NCI-H226 (cell line): ENCODE results near the gene SLCO4C1.
"Not testable (repeated sequence)": the region's sequence is repeated elsewhere in the genome, so short reads cannot be mapped to it uniquely, and the experiment has no call there.

Experiments used
- DNase-seq: peaks from one replicate; pipeline ENCODE4 v3.0.0-alpha.2; 2015

SLCO4C1 gene

GRCh38 chr5:102296178-102296817, at the start of gene SLCO4C1:
TSS of gene SLCO4C1 (minus strand) at chr5:102296284. CDS start at chr5:102296262, 22 bp downstream.
- no peak for DNase-seq

GRCh38 chr5:102341681-102342288, 45.7 kb upstream of the SLCO4C1 start:
- no peak for DNase-seq

- DNase-seq = no peak
These were observed 28.6 kb upstream of the SLCO4C1 start for GRCh38 chr5:102324714-102325113.

- not testable (repeated sequence) for DNase-seq
These were observed 22.7 kb upstream of the SLCO4C1 start for GRCh38 chr5:102318801-102319200.

- no peak for DNase-seq
These were observed 18.2 kb upstream of the SLCO4C1 start for GRCh38 chr5:102314328-102314727.

GRCh38 chr5:102313912-102314311, 17.8 kb upstream of the SLCO4C1 start:
- no peak for DNase-seq

- no peak for DNase-seq
These were observed 16.7 kb upstream of the SLCO4C1 start for GRCh38 chr5:102312586-102313370.

- DNase-seq = no peak
These were observed 13.5 kb upstream of the SLCO4C1 start for GRCh38 chr5:102309586-102309985.

- DNase-seq = no peak
These were observed 11.1 kb upstream of the SLCO4C1 start for GRCh38 chr5:102307232-102307631.

GRCh38 chr5:102306121-102306520, 10.0 kb upstream of the SLCO4C1 start:
- DNase-seq = no peak

GRCh38 chr5:102295534-102296177, 428 bp downstream of the SLCO4C1 start:
- DNase-seq = no peak

GRCh38 chr5:102294886-102295395, 1.1 kb downstream of the SLCO4C1 start:
- no peak for DNase-seq

- no peak for DNase-seq
These were observed 6.1 kb downstream of the SLCO4C1 start for GRCh38 chr5:102290004-102290403.

- no peak for DNase-seq
These were observed 6.7 kb downstream of the SLCO4C1 start for GRCh38 chr5:102289251-102289899.

- no peak for DNase-seq
These were observed 7.5 kb downstream of the SLCO4C1 start for GRCh38 chr5:102288630-102289029.

- DNase-seq = no peak
These were observed 9.6 kb downstream of the SLCO4C1 start for GRCh38 chr5:102286476-102286875.

- no peak for DNase-seq
These were observed 12.8 kb downstream of the SLCO4C1 start for GRCh38 chr5:102283102-102283797.

GRCh38 chr5:102279711-102280110, 16.4 kb downstream of the SLCO4C1 start:
- DNase-seq = no peak

- DNase-seq = no peak
These were observed 17.9 kb downstream of the SLCO4C1 start for GRCh38 chr5:102278231-102278630.

GRCh38 chr5:102277144-102277543, 18.9 kb downstream of the SLCO4C1 start:
- no peak for DNase-seq

- no peak for DNase-seq
These were observed 24.3 kb downstream of the SLCO4C1 start for GRCh38 chr5:102271759-102272158.

GRCh38 chr5:102270036-102270435, 26.0 kb downstream of the SLCO4C1 start:
- DNase-seq = no peak
